HEK293 (cell line): Measurements from ENCODE around the gene ZNF862.

Experiments used
- FEZF1 ChIP-seq: fragments of 450-650 bp; formaldehyde crosslinking; IDR thresholded peaks from 2 replicates; pipeline ENCODE4 v1.5.1; 2016; ENCODE audit warnings: missing biosample characterization, missing genetic modification characterization
- GLI2 ChIP-seq: fragments of 450-650 bp; formaldehyde crosslinking; IDR thresholded peaks from 2 replicates; pipeline ENCODE4; 2017; ENCODE audit warnings: missing biosample characterization, missing genetic modification characterization, low read depth, borderline replicate concordance
- IKZF3 ChIP-seq: fragments of 450-650 bp; IDR thresholded peaks from 2 replicates; pipeline ENCODE4 v1.5.0; 2018; ENCODE audit warnings: missing biosample characterization, mild to moderate bottlenecking, missing genetic modification characterization, moderate library complexity
- KLF10 ChIP-seq: fragments of 450-650 bp; IDR thresholded peaks from 2 replicates; pipeline ENCODE4 v1.5.1; 2018; ENCODE audit warnings: missing biosample characterization, mild to moderate bottlenecking, missing genetic modification characterization
- KLF16 ChIP-seq: fragments of 450-650 bp; formaldehyde crosslinking; IDR thresholded peaks from 2 replicates; pipeline ENCODE4 v1.5.1; 2017; ENCODE audit warnings: missing biosample characterization, missing genetic modification characterization
- KLF9 ChIP-seq: fragments of 450-650 bp; formaldehyde crosslinking; IDR thresholded peaks from 2 replicates; pipeline ENCODE4 v1.5.1; 2016; ENCODE audit warnings: missing biosample characterization, missing genetic modification characterization, low read depth
- ZBTB17 ChIP-seq: fragments of 450-650 bp; formaldehyde crosslinking; IDR thresholded peaks from 2 replicates; pipeline ENCODE4 v1.5.1; 2016; ENCODE audit warnings: missing biosample characterization, missing genetic modification characterization
- ZIC2 ChIP-seq: fragments of 450-650 bp; formaldehyde crosslinking; IDR thresholded peaks from 2 replicates; pipeline ENCODE4 v1.5.1; 2016; ENCODE audit warnings: missing biosample characterization, missing genetic modification characterization
- ZNF112 ChIP-seq: fragments of 450-650 bp; formaldehyde crosslinking; IDR thresholded peaks from 2 replicates; pipeline ENCODE4 v1.5.0; 2017; ENCODE audit warnings: missing biosample characterization, missing genetic modification characterization
- ZNF133 ChIP-seq: fragments of 450-650 bp; formaldehyde crosslinking; IDR thresholded peaks from 2 replicates; pipeline ENCODE4 v1.5.1; 2016; ENCODE audit warnings: missing biosample characterization, missing genetic modification characterization
- ZNF138 ChIP-seq: fragments of 450-650 bp; formaldehyde crosslinking; IDR thresholded peaks from 2 replicates; pipeline ENCODE4 v1.5.1; 2016; ENCODE audit warnings: missing biosample characterization, missing genetic modification characterization, borderline replicate concordance
- ZNF221 ChIP-seq: fragments of 450-650 bp; formaldehyde crosslinking; IDR thresholded peaks from 2 replicates; pipeline ENCODE4 v1.5.1; 2017; ENCODE audit warnings: missing biosample characterization, missing genetic modification characterization, borderline replicate concordance
- ZNF23 ChIP-seq: fragments of 450-650 bp; formaldehyde crosslinking; IDR thresholded peaks from 2 replicates; pipeline ENCODE4 v1.5.1; 2016; ENCODE audit warnings: missing biosample characterization, missing genetic modification characterization, borderline replicate concordance
- ZNF24 ChIP-seq: fragments of 450-650 bp; formaldehyde crosslinking; IDR thresholded peaks from 2 replicates; pipeline ENCODE4 v1.5.1; 2016; ENCODE audit warnings: missing biosample characterization, missing genetic modification characterization
- ZNF335 ChIP-seq: fragments of 450-650 bp; formaldehyde crosslinking; conservative IDR thresholded peaks from 2 replicates; pipeline ENCODE4 v1.5.1; 2016; ENCODE audit warnings: missing biosample characterization, missing genetic modification characterization
- ZNF404 ChIP-seq: fragments of 450-650 bp; formaldehyde crosslinking; IDR thresholded peaks from 2 replicates; pipeline ENCODE4 v1.5.1; 2017; ENCODE audit warnings: missing biosample characterization, missing genetic modification characterization
- ZNF423 ChIP-seq: fragments of 450-650 bp; formaldehyde crosslinking; IDR thresholded peaks from 2 replicates; pipeline ENCODE4 v1.5.1; 2016; ENCODE audit warnings: missing biosample characterization, missing genetic modification characterization
- ZNF521 ChIP-seq: fragments of 450-650 bp; formaldehyde crosslinking; IDR thresholded peaks from 2 replicates; pipeline ENCODE4 v1.5.1; 2017; ENCODE audit warnings: missing biosample characterization, mild to moderate bottlenecking, missing genetic modification characterization
- ZNF529 ChIP-seq: fragments of 450-650 bp; formaldehyde crosslinking; IDR thresholded peaks from 2 replicates; pipeline ENCODE4 v1.5.1; 2017; ENCODE audit warnings: missing genetic modification characterization, missing biosample characterization; ENCODE audit not compliant: insufficient replicate concordance
- ZNF548 ChIP-seq: fragments of 450-650 bp; formaldehyde crosslinking; IDR thresholded peaks from 2 replicates; pipeline ENCODE4 v1.5.1; 2016; ENCODE audit warnings: missing biosample characterization, missing genetic modification characterization
- ZNF558 ChIP-seq: fragments of 450-650 bp; formaldehyde crosslinking; IDR thresholded peaks from 2 replicates; pipeline ENCODE4 v1.5.1; 2016; ENCODE audit warnings: missing biosample characterization, missing genetic modification characterization
- ZNF658 ChIP-seq: fragments of 450-650 bp; formaldehyde crosslinking; IDR thresholded peaks from 2 replicates; pipeline ENCODE4; 2016; ENCODE audit warnings: missing biosample characterization, missing genetic modification characterization
- ZNF707 ChIP-seq: fragments of 450-650 bp; formaldehyde crosslinking; IDR thresholded peaks from 2 replicates; pipeline ENCODE4 v1.5.1; 2016; ENCODE audit warnings: missing biosample characterization, missing genetic modification characterization
- ZNF837 ChIP-seq: fragments of 450-650 bp; formaldehyde crosslinking; IDR thresholded peaks from 2 replicates; pipeline ENCODE4 v1.5.1; 2016; ENCODE audit warnings: missing biosample characterization, missing genetic modification characterization
- TF ChIP-seq, protein P1 (sequence below): fragments of 450-650 bp; formaldehyde crosslinking; IDR thresholded peaks from 2 replicates; pipeline ENCODE4 v1.5.1; 2017; ENCODE audit warnings: missing biosample characterization, missing genetic modification characterization
- TF ChIP-seq, protein P2 (sequence below): fragments of 450-650 bp; formaldehyde crosslinking; IDR thresholded peaks from 2 replicates; pipeline ENCODE4 v1.5.1; 2016; ENCODE audit warnings: missing biosample characterization, missing genetic modification characterization, borderline replicate concordance
- TF ChIP-seq, protein P3 (sequence below): fragments of 450-650 bp; formaldehyde crosslinking; IDR thresholded peaks from 2 replicates; pipeline ENCODE4 v1.5.1; 2016; ENCODE audit warnings: missing biosample characterization, missing genetic modification characterization
- TF ChIP-seq, protein P4 (sequence below): fragments of 450-650 bp; formaldehyde crosslinking; IDR thresholded peaks from 2 replicates; pipeline ENCODE4 v1.5.1; 2016; ENCODE audit warnings: missing biosample characterization, missing genetic modification characterization, borderline replicate concordance
- TF ChIP-seq, protein P5 (sequence below): fragments of 450-650 bp; formaldehyde crosslinking; IDR thresholded peaks from 2 replicates; pipeline ENCODE4 v1.5.1; 2017; ENCODE audit warnings: missing biosample characterization, missing genetic modification characterization
- TF ChIP-seq, protein P6 (sequence below): fragments of 450-650 bp; formaldehyde crosslinking; IDR thresholded peaks from 2 replicates; pipeline ENCODE4 v1.5.1; 2016; ENCODE audit warnings: missing biosample characterization, missing genetic modification characterization

ZNF862 gene

DNA sequence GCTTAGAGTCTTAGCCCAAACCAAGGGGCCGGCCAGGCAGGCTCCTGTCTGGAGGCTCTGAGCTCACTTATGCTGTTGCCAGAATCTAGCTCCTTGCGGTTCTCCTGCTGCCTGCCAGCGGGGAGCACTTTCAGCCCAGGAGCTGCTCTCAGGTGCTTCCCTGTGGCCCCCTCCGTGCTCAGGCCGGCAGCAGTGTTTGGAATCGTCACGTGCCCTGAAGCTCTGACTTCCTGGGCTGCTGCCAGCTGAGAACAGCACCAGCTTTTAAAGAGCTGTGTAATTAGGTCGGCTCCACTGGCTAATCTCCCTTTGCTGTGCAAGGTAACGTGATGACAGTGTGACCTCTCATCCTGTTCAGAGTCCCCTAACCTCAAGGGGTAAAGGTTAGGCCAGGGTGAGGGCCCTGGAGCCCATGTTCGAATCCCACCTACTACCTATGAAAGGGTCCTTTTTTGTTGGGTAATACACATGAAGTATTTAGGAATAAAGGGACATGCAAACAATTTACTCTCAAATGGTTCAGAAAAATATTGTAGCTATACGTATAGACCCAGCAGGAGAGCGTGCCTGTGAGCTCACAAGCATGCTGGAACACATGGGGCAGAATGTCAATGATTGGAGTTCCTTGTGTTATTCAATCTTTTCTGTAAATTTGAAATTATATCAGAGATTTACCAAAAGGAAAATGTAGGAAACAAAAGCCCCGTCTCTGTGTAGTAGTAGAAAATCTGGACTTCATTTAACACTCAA, 16.6 kb downstream of the ZNF862 start (continued):
- TF ChIP-seq, protein P1, sequence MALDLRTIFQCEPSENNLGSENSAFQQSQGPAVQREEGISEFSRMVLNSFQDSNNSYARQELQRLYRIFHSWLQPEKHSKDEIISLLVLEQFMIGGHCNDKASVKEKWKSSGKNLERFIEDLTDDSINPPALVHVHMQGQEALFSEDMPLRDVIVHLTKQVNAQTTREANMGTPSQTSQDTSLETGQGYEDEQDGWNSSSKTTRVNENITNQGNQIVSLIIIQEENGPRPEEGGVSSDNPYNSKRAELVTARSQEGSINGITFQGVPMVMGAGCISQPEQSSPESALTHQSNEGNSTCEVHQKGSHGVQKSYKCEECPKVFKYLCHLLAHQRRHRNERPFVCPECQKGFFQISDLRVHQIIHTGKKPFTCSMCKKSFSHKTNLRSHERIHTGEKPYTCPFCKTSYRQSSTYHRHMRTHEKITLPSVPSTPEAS (tag by site-specific recombination), result no peak
- TF ChIP-seq KLF9 (tag by site-specific recombination) (no peak), ZNF221 (tag by site-specific recombination) (no peak), ZNF548 (tag by site-specific recombination) (no peak), GLI2 (tag by site-specific recombination) (no peak), ZIC2 (tag by site-specific recombination) (peak; percentile 97), ZBTB17 (tag by site-specific recombination) (peak; percentile 91), ZNF335 (tag by site-specific recombination) (peak; percentile 53), ZNF423 (peak; percentile 19; the same call in 1 of the 2 replicates), ZNF558 (tag by site-specific recombination) (no peak), ZNF521 (tag by site-specific recombination) (no peak), ZNF707 (tag by site-specific recombination) (no peak), ZNF658 (tag by site-specific recombination) (no peak), ZNF23 (tag by site-specific recombination) (no peak), KLF16 (no peak), ZNF837 (no peak), ZNF112 (no peak), KLF10 (tag by site-specific recombination) (no peak), ZNF24 (tag by site-specific recombination) (peak; percentile 76), ZNF529 (no peak), IKZF3 (tag by site-specific recombination) (peak; percentile 74), ZNF404 (tag by site-specific recombination) (no peak), ZNF133 (tag by site-specific recombination) (no peak), ZNF138 (tag by site-specific recombination) (no peak), FEZF1 (tag by site-specific recombination) (peak; percentile 62)
- TF ChIP-seq, protein P2, sequence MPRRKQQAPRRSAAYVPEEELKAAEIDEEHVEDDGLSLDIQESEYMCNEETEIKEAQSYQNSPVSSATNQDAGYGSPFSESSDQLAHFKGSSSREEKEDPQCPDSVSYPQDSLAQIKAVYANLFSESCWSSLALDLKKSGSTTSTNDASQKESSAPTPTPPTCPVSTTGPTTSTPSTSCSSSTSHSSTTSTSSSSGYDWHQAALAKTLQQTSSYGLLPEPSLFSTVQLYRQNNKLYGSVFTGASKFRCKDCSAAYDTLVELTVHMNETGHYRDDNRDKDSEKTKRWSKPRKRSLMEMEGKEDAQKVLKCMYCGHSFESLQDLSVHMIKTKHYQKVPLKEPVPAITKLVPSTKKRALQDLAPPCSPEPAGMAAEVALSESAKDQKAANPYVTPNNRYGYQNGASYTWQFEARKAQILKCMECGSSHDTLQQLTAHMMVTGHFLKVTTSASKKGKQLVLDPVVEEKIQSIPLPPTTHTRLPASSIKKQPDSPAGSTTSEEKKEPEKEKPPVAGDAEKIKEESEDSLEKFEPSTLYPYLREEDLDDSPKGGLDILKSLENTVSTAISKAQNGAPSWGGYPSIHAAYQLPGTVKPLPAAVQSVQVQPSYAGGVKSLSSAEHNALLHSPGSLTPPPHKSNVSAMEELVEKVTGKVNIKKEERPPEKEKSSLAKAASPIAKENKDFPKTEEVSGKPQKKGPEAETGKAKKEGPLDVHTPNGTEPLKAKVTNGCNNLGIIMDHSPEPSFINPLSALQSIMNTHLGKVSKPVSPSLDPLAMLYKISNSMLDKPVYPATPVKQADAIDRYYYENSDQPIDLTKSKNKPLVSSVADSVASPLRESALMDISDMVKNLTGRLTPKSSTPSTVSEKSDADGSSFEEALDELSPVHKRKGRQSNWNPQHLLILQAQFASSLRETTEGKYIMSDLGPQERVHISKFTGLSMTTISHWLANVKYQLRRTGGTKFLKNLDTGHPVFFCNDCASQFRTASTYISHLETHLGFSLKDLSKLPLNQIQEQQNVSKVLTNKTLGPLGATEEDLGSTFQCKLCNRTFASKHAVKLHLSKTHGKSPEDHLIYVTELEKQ (tag by site-specific recombination), result peak; percentile 67
- TF ChIP-seq, protein P3, sequence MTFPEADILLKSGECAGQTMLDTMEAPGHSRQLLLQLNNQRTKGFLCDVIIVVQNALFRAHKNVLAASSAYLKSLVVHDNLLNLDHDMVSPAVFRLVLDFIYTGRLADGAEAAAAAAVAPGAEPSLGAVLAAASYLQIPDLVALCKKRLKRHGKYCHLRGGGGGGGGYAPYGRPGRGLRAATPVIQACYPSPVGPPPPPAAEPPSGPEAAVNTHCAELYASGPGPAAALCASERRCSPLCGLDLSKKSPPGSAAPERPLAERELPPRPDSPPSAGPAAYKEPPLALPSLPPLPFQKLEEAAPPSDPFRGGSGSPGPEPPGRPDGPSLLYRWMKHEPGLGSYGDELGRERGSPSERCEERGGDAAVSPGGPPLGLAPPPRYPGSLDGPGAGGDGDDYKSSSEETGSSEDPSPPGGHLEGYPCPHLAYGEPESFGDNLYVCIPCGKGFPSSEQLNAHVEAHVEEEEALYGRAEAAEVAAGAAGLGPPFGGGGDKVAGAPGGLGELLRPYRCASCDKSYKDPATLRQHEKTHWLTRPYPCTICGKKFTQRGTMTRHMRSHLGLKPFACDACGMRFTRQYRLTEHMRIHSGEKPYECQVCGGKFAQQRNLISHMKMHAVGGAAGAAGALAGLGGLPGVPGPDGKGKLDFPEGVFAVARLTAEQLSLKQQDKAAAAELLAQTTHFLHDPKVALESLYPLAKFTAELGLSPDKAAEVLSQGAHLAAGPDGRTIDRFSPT (tag by site-specific recombination), result no peak
- TF ChIP-seq, protein P4, sequence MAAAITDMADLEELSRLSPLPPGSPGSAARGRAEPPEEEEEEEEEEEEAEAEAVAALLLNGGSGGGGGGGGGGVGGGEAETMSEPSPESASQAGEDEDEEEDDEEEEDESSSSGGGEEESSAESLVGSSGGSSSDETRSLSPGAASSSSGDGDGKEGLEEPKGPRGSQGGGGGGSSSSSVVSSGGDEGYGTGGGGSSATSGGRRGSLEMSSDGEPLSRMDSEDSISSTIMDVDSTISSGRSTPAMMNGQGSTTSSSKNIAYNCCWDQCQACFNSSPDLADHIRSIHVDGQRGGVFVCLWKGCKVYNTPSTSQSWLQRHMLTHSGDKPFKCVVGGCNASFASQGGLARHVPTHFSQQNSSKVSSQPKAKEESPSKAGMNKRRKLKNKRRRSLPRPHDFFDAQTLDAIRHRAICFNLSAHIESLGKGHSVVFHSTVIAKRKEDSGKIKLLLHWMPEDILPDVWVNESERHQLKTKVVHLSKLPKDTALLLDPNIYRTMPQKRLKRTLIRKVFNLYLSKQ (tag by site-specific recombination), result no peak
- TF ChIP-seq, protein P5, sequence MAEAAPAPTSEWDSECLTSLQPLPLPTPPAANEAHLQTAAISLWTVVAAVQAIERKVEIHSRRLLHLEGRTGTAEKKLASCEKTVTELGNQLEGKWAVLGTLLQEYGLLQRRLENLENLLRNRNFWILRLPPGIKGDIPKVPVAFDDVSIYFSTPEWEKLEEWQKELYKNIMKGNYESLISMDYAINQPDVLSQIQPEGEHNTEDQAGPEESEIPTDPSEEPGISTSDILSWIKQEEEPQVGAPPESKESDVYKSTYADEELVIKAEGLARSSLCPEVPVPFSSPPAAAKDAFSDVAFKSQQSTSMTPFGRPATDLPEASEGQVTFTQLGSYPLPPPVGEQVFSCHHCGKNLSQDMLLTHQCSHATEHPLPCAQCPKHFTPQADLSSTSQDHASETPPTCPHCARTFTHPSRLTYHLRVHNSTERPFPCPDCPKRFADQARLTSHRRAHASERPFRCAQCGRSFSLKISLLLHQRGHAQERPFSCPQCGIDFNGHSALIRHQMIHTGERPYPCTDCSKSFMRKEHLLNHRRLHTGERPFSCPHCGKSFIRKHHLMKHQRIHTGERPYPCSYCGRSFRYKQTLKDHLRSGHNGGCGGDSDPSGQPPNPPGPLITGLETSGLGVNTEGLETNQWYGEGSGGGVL, result no peak
- TF ChIP-seq, protein P6, sequence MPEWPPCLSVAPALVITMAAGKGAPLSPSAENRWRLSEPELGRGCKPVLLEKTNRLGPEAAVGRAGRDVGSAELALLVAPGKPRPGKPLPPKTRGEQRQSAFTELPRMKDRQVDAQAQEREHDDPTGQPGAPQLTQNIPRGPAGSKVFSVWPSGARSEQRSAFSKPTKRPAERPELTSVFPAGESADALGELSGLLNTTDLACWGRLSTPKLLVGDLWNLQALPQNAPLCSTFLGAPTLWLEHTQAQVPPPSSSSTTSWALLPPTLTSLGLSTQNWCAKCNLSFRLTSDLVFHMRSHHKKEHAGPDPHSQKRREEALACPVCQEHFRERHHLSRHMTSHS, result no peak
